ENCODE data around the gene TEKT3.

The TEKT3 gene

GRCh38 chr17:15263206-15263579 is 78.2 kb downstream of the TEKT3 start:
- no peak for DNase-seq

GRCh38 chr17:15262291-15263205 is 78.8 kb downstream of the TEKT3 start:
- no peak for DNase-seq

GRCh38 chr17:15261802-15262290 is 79.6 kb downstream of the TEKT3 start:
- DNase-seq: no peak

GRCh38 chr17:15261258-15261801 is 80.1 kb downstream of the TEKT3 start:
- no peak for DNase-seq

GRCh38 chr17:15260376-15261257 is 80.8 kb downstream of the TEKT3 start:
- DNase-seq: no peak

GRCh38 chr17:15257796-15258512 is 83.4 kb downstream of the TEKT3 start:
- DNase-seq: no peak

GRCh38 chr17:15257258-15257788 is 84.1 kb downstream of the TEKT3 start:
- no peak for DNase-seq

- DNase-seq: no peak
These were observed 84.7 kb downstream of the TEKT3 start for GRCh38 chr17:15256689-15257088.

- DNase-seq: no peak
These were observed 85.5 kb downstream of the TEKT3 start for GRCh38 chr17:15255713-15256454.

Data from cortex of kidney (tissue), 1 donor.